Stimulated activated CD4-positive, alpha-beta T cell treated with anti-CD3 and anti-CD28 coated beads, Interleukin-12 subunit alpha, Interleukin-12 subunit beta, amount 100 ng/mL, for 24 hours (primary cell): Measurements from ENCODE around the gene SLC23A2.

ENCODE experiments used
- DNase-seq, 2 experiments: peaks; one replicate each; pipeline ENCODE4 v3.0.0-alpha.2; 2020; ENCODE audit warnings: low read depth in 2 of 2

The SLC23A2 gene

DNA sequence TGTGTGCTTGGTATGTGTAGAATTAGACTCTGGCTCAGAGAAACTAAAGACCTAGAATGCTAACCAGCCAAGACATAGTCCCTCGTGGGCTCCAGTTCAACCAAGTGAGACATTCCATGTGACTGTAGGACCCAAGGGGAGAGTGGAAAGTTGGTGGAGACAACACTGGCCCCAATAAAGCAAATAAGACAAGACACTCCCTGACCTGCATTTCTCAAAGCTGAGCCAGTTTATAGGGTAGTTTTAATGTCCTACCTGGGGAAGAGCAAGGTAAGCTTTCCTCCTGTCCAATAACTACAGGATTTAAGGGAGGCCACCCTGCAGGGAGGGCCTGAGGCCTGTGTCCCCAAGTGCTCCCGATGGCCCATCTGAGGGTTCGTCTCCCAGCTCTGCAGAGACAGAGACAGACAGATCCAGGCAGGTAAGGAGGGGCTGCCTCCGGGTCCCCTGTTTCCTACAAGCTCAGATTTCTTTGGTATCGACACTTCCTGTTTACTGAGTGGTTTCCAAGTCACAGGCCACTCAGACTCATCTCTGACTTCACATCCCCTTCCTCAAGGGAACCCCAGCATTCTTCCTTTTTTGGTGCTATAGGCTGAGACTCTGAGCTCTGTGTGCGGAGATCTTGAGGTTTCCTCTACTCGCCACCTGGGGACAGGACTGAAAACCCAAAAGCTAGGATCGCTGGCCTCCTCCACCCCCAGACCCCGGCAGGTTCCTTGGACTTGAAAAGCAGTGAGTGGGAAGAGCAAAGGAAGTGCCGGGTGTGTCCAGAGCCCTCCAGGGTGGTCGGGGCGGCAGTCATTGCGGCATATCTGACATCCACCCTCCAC, 187.2 kb downstream of the SLC23A2 start:
- peak in 1 of 2 experiments; percentile 30 for DNase-seq

- DNase-seq, result no peak
Observed at GRCh38 chr20:4813076-4813862, 188.0 kb downstream of the SLC23A2 start.

DNA sequence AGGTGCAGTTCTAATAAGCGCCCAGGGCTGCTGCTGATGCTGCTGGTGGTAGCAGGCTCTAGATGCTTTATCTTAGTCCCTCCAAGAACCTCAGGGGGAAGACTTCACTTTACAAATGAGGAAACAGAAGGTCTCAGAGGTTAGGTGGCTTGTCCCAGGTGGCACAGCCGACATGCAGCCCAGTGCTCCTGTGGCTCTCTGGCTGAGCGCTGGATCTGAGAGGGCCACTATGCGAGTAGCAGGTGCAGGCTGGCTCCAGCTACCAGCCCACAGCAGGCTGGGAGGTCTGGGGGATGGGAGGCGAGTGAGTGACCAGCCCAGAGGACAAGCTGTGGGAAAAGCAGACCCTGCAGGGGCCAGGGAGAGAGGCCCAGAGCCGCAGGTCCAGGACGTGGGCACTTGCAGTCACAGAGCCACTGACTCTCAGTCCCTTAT, 188.7 kb downstream of the SLC23A2 start:
- DNase-seq, result no peak

DNA sequence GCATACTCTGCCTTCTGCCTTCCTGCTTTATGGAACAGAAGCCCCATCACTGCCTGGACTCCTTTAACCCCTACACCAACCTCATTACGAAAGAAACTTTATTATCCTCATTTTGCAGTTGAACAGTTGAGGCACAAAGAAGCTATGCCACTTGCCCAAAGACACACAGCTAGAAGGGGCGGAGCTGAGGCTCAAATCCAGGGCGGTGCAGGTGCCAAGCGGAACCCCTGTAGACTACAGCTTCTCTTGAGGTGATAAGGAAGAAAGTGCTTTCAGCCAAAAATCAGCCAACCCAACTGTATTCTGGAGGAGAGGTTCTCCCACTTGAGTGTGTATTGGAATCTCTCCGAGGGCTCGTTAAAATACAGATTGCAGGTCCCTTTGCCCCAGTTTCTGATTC, 189.1 kb downstream of the SLC23A2 start:
- no peak for DNase-seq

GRCh38 chr20:4811661-4812181, 189.6 kb downstream of the SLC23A2 start:
- DNase-seq, result no peak

DNA sequence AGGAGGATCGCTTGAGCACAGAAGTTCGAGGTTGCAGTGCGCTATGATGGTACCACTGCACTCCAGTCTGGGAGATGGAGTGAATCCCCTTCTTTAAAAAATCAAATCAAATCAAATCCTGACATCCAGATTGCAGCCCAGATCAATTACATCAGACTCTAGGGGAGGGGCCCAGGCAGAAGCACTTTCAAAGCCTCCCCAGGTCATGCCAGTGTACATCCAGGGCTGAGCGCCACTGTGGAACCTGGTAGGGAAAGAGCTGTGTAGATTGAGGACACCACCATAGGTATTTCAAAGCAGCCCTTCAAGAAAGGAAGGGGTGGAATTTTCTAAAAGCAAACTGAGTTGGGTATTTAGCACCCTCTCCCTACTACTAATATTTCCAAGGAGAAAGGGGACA, 190.1 kb downstream of the SLC23A2 start:
- no peak for DNase-seq

GRCh38 chr20:4810426-4811019, 190.8 kb downstream of the SLC23A2 start:
- DNase-seq, result no peak

- no peak for DNase-seq
Observed at GRCh38 chr20:4809707-4810106, 191.6 kb downstream of the SLC23A2 start.

DNA sequence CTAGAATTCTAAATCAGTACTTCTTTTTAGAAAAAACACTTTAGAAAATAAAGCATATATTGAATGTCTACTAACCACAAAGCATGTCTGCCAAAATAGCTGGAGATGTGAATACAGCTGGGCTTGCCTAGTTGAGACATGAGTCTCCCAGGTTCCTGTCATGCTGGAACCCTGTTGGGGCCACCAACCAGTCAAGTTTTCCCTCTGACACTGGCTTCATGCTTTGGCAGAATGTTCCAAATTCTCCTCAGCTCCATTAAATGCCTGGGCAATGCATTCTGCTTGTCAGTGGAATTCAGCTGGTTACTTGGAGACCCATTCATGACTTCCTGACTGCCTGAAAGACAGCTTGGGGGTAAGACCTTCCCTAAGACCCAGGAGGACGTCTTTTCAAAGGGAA, 192.4 kb downstream of the SLC23A2 start:
- no peak for DNase-seq

- DNase-seq, result no peak
Observed at GRCh38 chr20:4805663-4806449, 195.5 kb downstream of the SLC23A2 start.

DNA sequence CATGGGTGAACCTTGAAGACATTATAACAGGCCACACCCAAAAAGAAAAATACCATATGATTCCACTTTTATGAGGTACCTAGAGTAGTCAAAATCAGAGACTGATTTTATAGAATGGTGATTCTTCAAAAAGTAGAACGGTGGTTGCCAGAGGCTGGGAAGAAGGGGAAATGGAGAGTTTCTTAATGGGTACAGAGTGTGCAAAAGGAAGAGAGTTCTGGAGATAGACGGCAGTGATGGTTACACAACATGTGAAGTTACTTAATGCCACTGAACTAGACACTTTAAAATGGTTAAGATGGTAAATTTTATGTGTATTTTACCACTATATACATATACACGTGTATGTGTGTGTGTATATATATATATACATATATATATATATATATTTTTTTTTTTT, 198.8 kb downstream of the SLC23A2 start:
- DNase-seq, result no peak
